NCI-H128 (cell line): Measurements from ENCODE around the gene OSBPL5.
A peak's percentile ranks its signal among the peaks of the same experiment; 100 is the strongest.

Source experiments
- DNase-seq: peaks from one replicate; lab custom pipeline; 2025; ENCODE audit not compliant: unreplicated experiment; lab: John Stamatoyannopoulos, UW

Gene OSBPL5

GRCh38 chr11:3058753-3059664 is 106.1 kb downstream of the OSBPL5 start:
- no peak for DNase-seq

DNA sequence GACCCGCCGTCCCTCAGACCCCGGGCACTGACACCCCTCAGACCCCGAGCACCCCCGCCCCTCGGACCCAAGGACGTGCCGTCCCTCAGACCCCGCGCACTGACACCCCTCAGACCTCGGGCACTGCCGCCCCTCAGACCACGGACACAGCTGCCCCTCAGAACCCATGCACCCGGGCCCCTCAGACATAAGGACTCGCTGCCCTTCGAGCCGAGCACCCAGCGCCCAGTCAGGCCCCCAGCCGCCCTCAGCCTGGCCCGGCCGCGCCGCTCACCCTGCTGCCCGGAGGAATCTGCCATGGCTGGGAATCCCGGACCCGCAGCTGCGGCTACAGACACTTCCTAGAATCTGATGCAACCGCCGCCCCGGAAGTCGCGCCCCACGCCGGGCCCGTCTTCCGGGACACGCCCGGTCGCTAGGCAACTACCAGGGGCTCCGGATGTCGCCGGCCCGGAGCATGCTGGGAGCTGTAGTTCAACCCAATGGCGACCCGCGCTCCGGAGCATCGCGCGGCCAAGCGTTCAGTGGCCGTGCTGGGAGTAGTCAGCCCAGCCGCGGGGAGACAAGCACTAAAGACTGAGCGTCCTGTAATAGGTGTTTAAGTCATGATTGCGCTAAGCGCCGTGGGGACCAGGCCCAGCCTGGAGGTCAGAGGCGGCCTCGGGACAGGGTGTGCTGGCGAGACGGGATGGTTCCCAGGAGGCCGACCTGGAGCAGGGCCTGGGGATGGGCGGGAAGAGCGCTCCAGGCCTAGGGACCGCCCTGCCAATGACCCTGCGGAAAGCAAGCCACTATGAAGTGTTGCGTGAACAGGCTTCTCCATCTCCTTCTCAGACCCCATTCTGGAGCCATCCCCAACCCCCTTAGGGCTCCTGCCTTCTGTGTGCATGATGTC is 107.8 kb downstream of the OSBPL5 start, which contains the start of gene CARS1:
Gene CARS1 (minus strand): TSS at position 355 of the 895 bp plus-strand sequence. CDS start 56 bp downstream, at position 299.
- peak; percentile 84 for DNase-seq

GRCh38 chr11:3056296-3057068 is 108.6 kb downstream of the OSBPL5 start:
- DNase-seq: no peak

DNA sequence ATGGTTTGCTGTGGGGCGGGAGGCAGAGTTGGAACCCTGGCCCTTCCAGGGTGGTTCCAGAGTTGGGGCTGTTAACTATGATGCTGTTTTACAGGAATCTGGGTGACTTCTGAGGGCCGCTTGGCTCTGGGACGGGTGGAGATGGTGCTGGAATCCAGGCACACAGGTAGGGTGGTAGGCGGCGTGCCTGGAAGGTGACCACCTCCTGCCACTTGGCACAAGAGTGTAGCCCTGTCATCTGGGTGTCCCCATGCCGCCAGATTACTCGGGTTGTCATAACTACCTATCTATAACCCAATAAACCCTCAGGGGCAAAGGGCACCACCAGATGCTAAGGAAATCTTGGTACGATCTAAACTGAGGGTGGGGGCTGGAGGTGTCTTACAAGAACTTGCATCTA is 109.2 kb downstream of the OSBPL5 start:
- DNase-seq: no peak

GRCh38 chr11:3052567-3052966 is 112.5 kb downstream of the OSBPL5 start:
- DNase-seq: no peak

DNA sequence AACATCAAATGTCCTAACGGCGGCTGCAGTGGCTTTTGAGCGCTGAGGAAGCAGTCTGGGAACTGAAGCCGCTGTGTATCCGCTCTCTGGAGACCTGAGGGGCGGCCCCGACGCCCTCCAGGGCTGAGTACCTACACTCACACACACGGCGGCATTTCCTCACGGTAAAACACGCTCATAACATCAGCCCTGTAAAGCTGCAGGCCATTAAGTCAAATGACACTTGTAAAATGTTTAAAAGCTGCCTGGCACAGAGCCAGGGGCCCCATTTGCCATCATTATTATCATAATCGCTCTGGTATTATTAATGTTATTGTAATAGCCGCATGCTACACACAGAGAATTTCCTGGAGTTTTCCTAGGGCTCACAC is 113.0 kb downstream of the OSBPL5 start:
- DNase-seq: peak; percentile 68

DNA sequence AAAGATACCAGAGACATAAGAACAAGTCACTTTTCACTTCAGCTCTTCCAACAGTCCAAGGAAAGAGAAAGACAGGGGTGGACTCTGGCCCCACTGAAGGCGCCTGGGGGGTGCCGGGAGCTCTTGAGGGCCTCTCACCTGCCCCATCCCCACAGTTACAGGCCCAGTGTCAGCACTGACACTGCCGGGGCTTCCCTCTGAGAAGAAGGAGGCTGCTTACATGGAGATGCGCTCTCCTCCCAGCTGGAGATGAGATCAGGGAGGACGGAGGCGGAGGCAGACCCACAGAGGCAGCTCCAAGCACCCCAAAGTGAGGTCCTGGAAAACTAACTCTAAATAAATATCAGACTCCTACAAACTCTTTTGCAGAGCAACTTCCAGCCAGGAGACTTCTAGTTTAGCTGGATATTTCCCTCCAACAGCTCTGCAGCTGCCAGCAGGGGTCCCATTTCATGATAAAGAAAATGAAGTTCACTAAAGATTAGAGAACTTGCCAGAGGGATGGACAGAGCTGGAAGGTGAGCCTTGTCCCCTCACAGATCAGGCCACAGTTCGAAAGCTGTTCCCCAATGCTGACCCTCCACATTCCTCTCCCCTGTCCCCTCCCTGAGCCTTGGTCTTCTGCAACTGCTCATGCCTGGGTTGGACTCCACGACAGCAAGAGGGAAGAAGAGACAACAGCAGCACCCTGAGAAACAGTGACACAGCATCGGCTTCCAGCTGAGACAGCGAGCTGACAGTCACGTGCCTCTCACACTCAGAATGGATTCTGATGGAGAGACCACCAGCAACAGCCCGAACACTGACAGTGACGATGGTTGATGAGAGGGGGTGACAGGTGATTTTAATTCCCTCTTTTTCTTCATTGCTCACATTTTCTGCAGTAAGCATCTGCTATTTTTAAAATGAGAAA is 113.7 kb downstream of the OSBPL5 start:
- DNase-seq: no peak

GRCh38 chr11:3050386-3051195 is 114.5 kb downstream of the OSBPL5 start:
- DNase-seq: no peak

DNA sequence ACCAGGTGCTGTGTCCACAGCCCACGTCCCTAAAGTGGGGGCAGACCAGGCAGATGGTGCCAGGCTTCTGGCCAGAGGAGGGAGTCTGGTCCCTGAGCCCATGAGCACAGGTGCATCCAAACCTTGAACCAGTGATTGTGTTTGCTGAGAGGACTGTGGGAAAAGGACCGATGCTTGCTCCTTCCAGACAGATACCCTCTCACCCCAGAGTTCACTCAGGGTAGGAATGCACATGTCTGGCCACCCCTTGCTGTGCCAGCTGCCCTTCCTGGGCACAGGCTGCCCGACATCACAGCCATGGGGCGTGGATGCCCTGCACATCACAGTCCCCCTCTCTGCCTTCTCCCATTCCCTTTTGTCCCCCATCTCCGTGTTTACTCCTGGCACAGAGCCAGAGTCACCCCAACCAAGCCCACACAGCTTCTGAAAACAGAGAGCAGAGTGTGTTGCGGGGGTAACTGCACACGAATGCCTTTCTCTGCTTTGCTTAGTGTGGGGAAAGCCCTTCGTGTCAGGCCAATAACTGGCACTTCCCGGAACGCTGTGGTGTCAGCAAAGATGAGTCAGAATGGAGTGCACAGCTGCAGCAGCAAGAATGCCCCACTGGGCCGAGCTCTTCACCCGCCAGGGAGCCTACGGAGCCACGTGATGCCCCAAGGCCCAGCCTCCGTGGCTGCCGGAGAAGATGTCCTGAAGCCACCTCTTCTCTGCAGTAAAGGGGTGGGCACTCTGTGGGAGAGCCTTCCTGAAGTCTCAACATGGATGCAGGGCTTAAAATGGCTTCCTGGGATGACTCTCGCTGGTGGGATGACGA is 115.5 kb downstream of the OSBPL5 start:
- DNase-seq: no peak

- DNase-seq: no peak
Measured at GRCh38 chr11:3047637-3048036, 117.5 kb downstream of the OSBPL5 start.

DNA sequence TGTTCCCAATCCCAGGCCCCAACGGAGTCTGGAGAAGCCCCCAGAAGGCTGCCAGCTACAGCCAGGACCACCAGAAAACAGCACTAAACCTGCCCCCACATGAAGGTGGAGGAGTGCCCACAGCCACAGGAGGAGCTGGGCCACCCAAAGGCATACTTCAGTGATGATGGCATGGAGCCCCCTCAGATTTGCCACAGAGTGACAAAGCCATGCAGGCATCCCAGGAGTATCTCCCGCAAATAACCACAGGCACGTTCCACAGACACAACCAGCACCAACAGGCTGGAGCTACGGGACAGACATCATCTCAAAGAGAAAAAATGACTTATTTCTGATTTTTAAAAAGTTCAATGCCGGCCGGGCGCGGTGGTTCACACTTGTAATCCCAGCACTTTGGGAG is 118.5 kb downstream of the OSBPL5 start:
- no peak for DNase-seq

DNA sequence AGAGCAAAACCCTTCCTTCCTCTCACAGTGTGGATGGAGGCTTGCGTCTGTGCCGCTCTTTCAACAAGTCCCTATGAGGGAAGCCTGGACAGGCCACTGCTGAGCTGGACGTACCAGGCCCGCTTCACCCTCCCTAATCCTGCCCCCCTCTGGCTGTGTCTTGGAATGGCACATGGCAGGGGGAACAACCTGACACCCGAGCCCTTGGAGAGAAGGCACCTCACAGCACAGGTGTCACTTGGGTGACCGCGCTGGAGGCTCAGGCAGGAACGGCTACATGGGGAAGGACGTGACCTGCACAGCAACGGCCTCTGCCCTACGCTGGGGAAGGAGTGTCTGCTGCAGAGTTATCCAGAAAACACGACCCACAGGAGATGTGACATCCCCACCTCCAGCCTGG is 118.9 kb downstream of the OSBPL5 start:
- no peak for DNase-seq

DNA sequence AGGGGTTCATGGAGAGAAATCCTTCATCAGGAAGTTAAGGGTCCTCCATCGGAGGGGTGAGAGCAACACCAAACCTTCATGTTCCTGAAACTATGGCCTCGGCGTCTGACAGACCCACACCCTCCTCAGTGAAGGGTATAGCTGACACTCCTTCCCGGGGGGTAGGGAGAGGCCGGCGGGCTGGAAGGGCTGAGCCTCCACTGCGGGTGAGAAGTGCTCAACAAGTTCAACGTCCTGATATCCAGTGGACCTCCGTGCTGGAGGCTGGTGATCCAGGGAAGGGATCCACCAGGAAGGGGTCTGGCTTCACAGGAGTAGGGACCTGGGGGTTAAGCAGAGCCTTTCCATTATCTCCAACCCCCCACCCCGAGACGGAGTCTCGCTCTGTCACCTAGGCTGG is 120.2 kb downstream of the OSBPL5 start:
- DNase-seq: no peak

GRCh38 chr11:3044004-3044403 is 121.1 kb downstream of the OSBPL5 start:
- DNase-seq: no peak

DNA sequence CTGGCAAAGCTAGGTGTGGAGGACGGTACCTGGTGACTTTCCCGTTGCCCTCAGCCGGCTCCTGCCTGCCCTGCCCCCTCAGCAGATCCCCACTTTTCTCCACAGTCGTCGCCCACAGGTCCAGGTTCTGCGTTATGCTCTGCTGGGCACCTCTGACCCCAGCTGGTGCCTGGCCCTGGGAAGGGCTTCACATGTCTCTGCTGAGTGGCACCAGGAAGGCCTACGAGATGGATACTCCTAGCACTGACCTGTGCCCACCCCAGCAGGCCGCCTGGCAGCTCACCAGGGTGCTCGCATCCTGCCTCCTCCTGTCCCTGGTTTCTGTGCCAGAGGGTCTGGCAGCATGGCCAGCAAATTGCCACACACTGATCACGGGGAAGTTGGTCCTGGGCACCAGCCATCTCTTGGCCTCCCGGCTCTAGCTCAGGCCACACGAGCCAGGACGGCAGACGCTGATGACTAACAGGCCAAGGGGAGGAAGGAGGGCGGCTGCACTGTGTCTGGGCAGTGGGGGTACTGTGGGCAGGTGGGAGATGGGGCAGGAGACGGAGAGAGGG is 121.7 kb downstream of the OSBPL5 start:
- no peak for DNase-seq

DNA sequence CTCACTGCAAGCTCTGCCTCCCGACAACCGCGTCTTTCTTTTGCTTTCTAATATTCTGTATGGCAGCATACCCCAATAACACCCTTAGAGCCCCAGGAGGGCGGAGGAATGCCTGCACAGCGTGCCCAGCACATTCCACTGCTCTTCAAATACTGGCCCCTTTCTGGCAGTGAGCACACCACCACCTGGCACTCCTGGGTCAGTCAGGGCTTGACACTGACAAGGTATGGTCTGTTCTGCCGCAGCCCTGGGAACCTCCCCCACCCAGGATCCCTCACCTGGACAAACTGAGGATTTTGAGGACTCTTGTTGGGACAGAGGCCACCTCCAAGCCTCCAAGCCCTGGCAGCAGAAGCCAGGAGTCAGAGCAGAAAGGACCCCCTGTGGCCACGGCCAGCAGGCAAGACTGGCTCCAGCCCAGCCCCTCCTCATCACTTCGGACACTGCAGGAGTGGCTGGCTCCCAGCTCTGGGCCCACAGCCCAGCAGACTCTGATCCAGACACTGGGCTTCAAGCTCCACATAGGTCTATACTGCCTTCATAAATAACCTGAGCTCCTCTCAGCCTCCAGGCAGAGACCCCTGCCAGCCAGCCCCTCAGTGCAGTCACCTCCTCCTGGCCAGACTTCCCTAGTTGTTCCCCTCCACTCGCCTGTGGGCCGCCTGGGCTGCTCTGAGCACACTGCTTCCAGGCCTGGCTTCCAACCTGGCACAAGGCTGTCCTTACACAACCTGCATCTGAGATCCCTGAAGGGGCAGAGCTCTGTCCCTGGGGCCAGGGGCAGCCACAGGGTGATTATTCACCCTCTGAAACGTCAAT is 122.4 kb downstream of the OSBPL5 start:
- no peak for DNase-seq
